Measurements from ENCODE around the gene VPS41.

DNA sequence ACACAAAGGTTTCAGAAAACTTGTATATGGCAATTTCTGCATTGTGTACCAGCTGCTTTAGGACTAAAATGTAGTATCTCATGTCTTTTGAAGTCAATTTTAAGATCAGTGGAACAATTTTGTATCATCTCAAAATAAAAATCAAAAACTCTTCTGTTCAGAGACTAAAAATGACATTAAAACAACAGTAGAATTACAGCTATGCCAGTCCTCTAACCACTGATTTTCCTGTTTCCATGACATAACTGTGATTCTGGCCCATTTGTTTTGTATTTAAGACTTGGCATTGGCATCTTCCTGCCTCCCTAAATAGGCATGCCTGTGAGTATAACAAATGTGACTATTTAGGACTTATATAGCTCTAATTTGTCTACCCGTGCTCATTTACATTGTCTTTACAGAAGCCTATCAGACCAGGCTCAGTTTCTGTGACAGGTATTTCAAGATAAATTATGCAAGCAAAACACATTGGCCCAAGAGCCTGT is 29.1 kb upstream of the VPS41 start:
- TF ChIP-seq POLR2A (IDR thresholded peaks at IDR 0.05; ENCODE audit: low read length), result no peak
- no peak for TF ChIP-seq GATA1 (IDR thresholded peaks at IDR 0.05; ENCODE audit: low read depth, low read length)

All from erythroblast (primary cell).